ENCODE results near the gene PGM1. TPM values are rescaled to one million over a fixed set of nuclear protein-coding genes. Genes with fewer than 3 reads are reported as not detected.

The PGM1 gene
- total and polyA plus RNA-seq, 10 of the 15 experiments (the other 5 are each of a cell fraction or from before 2014, with no cell fraction given), result 22.5 to 72.6 (median 50.8) TPM

GRCh38 chr1:63612564-63612963, 19.4 kb downstream of the PGM1 start:
- ChIA-PET SMC1A (ENCODE audit: uncharacterized antibody, unreplicated experiment) (no interaction called here), RAD21 (ENCODE audit: unreplicated experiment) (interaction anchor here (2.0 kb wide), 1 partner anchor 55 kb away, joined by 4 read pairs; no protein-coding TSS in a partner anchor), POLR2A (no interaction called here), CTCF (interaction anchor here (0.7 to 1.4 kb wide), 3 partner anchors 54 to 306 kb away, joined by 3 read pairs; no protein-coding TSS in a partner anchor)
- Histone ChIP-seq H3K27ac (ENCODE audit: control insufficient read depth, insufficient read depth) (no peak overlapping the region), H3K4me3 (no peak overlapping the region), H3K9me3 (replicated peaks; ENCODE audit: control insufficient read depth, insufficient read depth, low read length) (no peaks in the 10 kb centered on the region), H2AFZ (ENCODE audit: control insufficient read depth, low read depth, low read length) (no peak overlapping the region), H4K20me1 (ENCODE audit: control insufficient read depth, insufficient read depth) (peaks cover 3% of the 10 kb centered on the region; the same call in 1 of the 2 replicates), H3K4me2 (ENCODE audit: control insufficient read depth, insufficient read depth) (no peak overlapping the region), H3K79me2 (ENCODE audit: control insufficient read depth, insufficient read depth, low read length) (peaks cover 2% of the 10 kb centered on the region), H3K9ac (ENCODE audit: control insufficient read depth, insufficient read depth, low read length) (no peak overlapping the region), H3K27me3 (replicated peaks in 1 of 2; ENCODE audit: control insufficient read depth in 2 of 2, insufficient read depth in 2 of 2, low read length in 1 of 2) (no peaks in the 10 kb centered on the region), H3K4me1 (ENCODE audit: control insufficient read depth, insufficient read depth, low read length) (peaks cover 8% of the 10 kb centered on the region), H3K36me3 (ENCODE audit: control insufficient read depth in 2 of 2, insufficient read depth in 2 of 2, low read length in 1 of 2) (peaks cover 0 to 8% of the 10 kb centered on the region in 2 experiments; a peak in 1 of 4 replicates)
- no peak for DNase-seq (ENCODE audit: low read depth, low spot score)
- BruUV-seq (replicated peaks), result no TSS peak
- in situ Hi-C loops (cut with MboI) (loop anchor here (10.0 kb wide), 1 partner anchor 302 kb away; no protein-coding TSS in a partner anchor), intact Hi-C loops (cut with micrococcal nuclease; ENCODE audit: unreplicated experiment) (no loop called here)
- 75% methylated on average over 4 of the region's 4 CpGs for WGBS (ENCODE audit: insufficient coverage, insufficient replicate concordance, low lambda C conversion rate, missing lambda C conversion rate)
- no peak for FAIRE-seq
- ATAC-seq, result no peak
- no peak for TF ChIP-seq POU2F2 (IDR thresholded peaks at IDR 0.05; ENCODE audit: borderline replicate concordance, low read depth, low read length)
- no peak for TF ChIP-seq STAT1 (conservative IDR thresholded peaks at IDR 0.05)
- TF ChIP-seq IKZF2 (IDR thresholded peaks at IDR 0.05), result no peak
- TF ChIP-seq TCF12 (IDR thresholded peaks at IDR 0.05; ENCODE audit: low read depth, low read length), result no peak
- no peak for TF ChIP-seq IRF4 (IDR thresholded peaks at IDR 0.05; ENCODE audit: low read depth, low read length)
- no peak for TF ChIP-seq MEF2B (IDR thresholded peaks at IDR 0.05; ENCODE audit: partially characterized antibody, poor library complexity, severe bottlenecking)
- TF ChIP-seq CBX5 (IDR thresholded peaks at IDR 0.05; ENCODE audit: low read depth), result no peak
- TF ChIP-seq SREBF2 (IDR thresholded peaks at IDR 0.05; ENCODE audit: low read length), result no peak
- TF ChIP-seq ZNF622 (IDR thresholded peaks at IDR 0.05), result no peak
- no peak for TF ChIP-seq SREBF1 (IDR thresholded peaks at IDR 0.05; ENCODE audit: low read length)
- no peak for TF ChIP-seq TBL1XR1 (IDR thresholded peaks at IDR 0.05; ENCODE audit: low read depth, low read length)

All from GM12878 (cell line).